Dermis blood vessel endothelial cell (primary cell): ENCODE results near the gene ACAA1. TPM values are rescaled to one million over a fixed set of nuclear protein-coding genes. Genes with fewer than 3 reads are reported as not detected.

Source experiments
- total RNA-seq: library from RNA; depleted of rRNA; stranded (reverse); fragments of >200 nt; gene quantifications from 2 replicates; pipeline ENCODE4 v1.2.3, GENCODE V29; 2014

The ACAA1 gene
- total RNA-seq, 1 donor from 2014 or later: 42.5 TPM

Other genes with a start within 250 kb of the ACAA1 start
- 8.0 and 8.7 TPM in 2 replicates for gene VILL, start 146.3 kb downstream of the ACAA1 start, total RNA-seq
- 19.7 and 20.4 TPM in 2 replicates for gene PLCD1, start 107.5 kb downstream of the ACAA1 start, total RNA-seq
- gene DLEC1, start 97.9 kb downstream of the ACAA1 start, total RNA-seq: under 0.01 TPM in 1 of 2 replicates, not detected in the other
- gene MYD88, start 1.5 kb upstream of the ACAA1 start, total RNA-seq: 29.3 and 29.9 TPM in 2 replicates
- gene OXSR1, start 28.4 kb upstream of the ACAA1 start, total RNA-seq: 35.2 and 41.2 TPM in 2 replicates
- gene SLC22A13, start 128.7 kb upstream of the ACAA1 start, total RNA-seq: 0.17 and 0.19 TPM in 2 replicates
- 0.17 TPM in 1 of 2 replicates, not detected in the other for gene SLC22A14, start 145.2 kb upstream of the ACAA1 start, total RNA-seq
- 1.7 and 2.1 TPM in 2 replicates for gene XYLB, start 209.7 kb upstream of the ACAA1 start, total RNA-seq